ENCODE data around the gene TARBP1.

GRCh38 chr1:234427950-234428646 lies 50.9 kb downstream of the TARBP1 start:
- TF ChIP-seq POLR2A (IDR thresholded peaks at IDR 0.05; ENCODE audit: low read depth, low read length): no peak
- no peak for TF ChIP-seq POLR2AphosphoS5 (IDR thresholded peaks at IDR 0.05; ENCODE audit: low read depth, low read length)
- no peak for TF ChIP-seq TAF1 (IDR thresholded peaks at IDR 0.05; ENCODE audit: borderline replicate concordance, low read depth, low read length)

All from GM12892 (cell line).